ENCODE results near the gene TCF23. TPM values are rescaled to one million over a fixed set of nuclear protein-coding genes. Genes with fewer than 3 reads are reported as not detected.

Gene TCF23
- total and polyA plus RNA-seq, 4 donors: under 0.01 to 0.05 (median 0.02) TPM; not detected in 1

DNA sequence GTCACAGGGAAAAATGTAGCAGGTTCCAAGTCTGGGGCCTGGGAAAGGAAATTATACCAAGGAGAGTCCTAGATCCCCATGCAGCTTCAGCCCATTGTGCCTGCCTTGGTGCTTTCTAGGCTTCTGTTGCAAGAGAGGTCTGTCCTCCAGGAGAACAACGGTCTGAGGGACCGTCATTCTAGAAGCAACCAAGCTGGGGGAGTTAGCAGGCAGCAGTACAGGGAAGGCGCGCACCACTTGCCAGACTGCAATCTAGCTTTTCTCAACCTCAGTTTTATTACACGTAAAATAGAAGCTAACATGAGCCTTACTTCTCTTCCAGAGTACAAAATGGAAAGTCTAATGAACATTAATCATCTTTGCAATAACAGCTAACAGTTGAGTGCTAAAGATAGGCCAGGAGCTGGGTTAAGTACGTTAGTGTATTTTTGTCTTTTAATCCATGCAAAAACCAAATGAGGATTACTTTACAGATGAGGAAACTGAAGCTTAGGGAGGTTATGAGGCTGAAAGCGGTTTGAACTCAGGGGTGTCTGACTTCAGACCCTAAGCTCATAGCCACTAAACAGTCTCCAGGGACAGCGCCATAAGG, 1.9 kb downstream of the TCF23 start (continued):
- TF ChIP-seq CTCF (IDR thresholded peaks at IDR 0.05; ENCODE audit: low read depth, low read length, missing input control) (no peak), HNF4G (IDR thresholded peaks at IDR 0.05) (no peak), RAD21 (IDR thresholded peaks at IDR 0.05) (no peak)

- WGBS: 81% methylated on average over 8 of the region's 8 CpGs
- H3K4me1 ChIP-seq (ENCODE audit: control insufficient read depth in 4 of 4, insufficient read depth in 4 of 4, low read length in 3 of 4): no peaks in the 10 kb centered on the region
- no peak for DNase-seq (ENCODE audit: low spot score)
- H3K4me3 ChIP-seq (ENCODE audit: low read depth in 1 of 3, low read length in 3 of 3): no peak overlapping the region
- no peaks in the 10 kb centered on the region for H3K27me3 ChIP-seq (ENCODE audit: control insufficient read depth in 4 of 4, insufficient read depth in 4 of 4, low read length in 3 of 4)
- H3K9ac ChIP-seq (ENCODE audit: low read depth in 1 of 2, low read length in 2 of 2): no peak overlapping the region
- no peak overlapping the region for H3K27ac ChIP-seq (ENCODE audit: low read depth in 1 of 2, low read length in 2 of 2)
- no peaks in the 10 kb centered on the region for H3K9me3 ChIP-seq (ENCODE audit: control insufficient read depth in 4 of 4, low read length in 3 of 4)
- TF ChIP-seq RAD21 (IDR thresholded peaks at IDR 0.05) (peak; percentile 72 to 76), FOXA2 (IDR thresholded peaks at IDR 0.05) (no peak), CTCF (IDR thresholded peaks at IDR 0.05; ENCODE audit: low read depth, low read length, missing input control) (peak; percentile 23), REST (IDR thresholded peaks at IDR 0.05) (peak; percentile 21), RXRA (IDR thresholded peaks at IDR 0.05) (peak; percentile 12 to 17)
- TF ChIP-seq, protein P1, sequence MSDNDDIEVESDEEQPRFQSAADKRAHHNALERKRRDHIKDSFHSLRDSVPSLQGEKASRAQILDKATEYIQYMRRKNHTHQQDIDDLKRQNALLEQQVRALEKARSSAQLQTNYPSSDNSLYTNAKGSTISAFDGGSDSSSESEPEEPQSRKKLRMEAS (IDR thresholded peaks at IDR 0.05): no peak
- no peaks in the 10 kb centered on the region for H3K36me3 ChIP-seq (ENCODE audit: control insufficient read depth in 4 of 4, insufficient read depth in 3 of 4, low read depth in 1 of 4, low read length in 3 of 4)
Measured at GRCh38 chr2:27152102-27152795, 3.4 kb downstream of the TCF23 start.

GRCh38 chr2:27152796-27153464, 4.1 kb downstream of the TCF23 start:
- Histone ChIP-seq H3K4me1 (ENCODE audit: control insufficient read depth in 4 of 4, insufficient read depth in 4 of 4, low read length in 3 of 4) (no peaks in the 10 kb centered on the region), H3K9me3 (ENCODE audit: control insufficient read depth in 4 of 4, low read length in 3 of 4) (no peaks in the 10 kb centered on the region), H3K27ac (ENCODE audit: low read depth in 1 of 2, low read length in 2 of 2) (no peak overlapping the region), H3K27me3 (ENCODE audit: control insufficient read depth in 4 of 4, insufficient read depth in 4 of 4, low read length in 3 of 4) (no peaks in the 10 kb centered on the region), H3K36me3 (ENCODE audit: control insufficient read depth in 4 of 4, insufficient read depth in 3 of 4, low read depth in 1 of 4, low read length in 3 of 4) (no peaks in the 10 kb centered on the region), H3K9ac (ENCODE audit: low read depth in 1 of 2, low read length in 2 of 2) (no peak overlapping the region), H3K4me3 (ENCODE audit: low read depth in 1 of 3, low read length in 3 of 3) (no peak overlapping the region)
- WGBS: 69% methylated on average over 2 of the region's 2 CpGs
- TF ChIP-seq, protein P1 (IDR thresholded peaks at IDR 0.05): no peak
- no peak for DNase-seq (ENCODE audit: low spot score)

Measured in liver (tissue), 9 donors.